K562 (cell line): ENCODE measurements around the gene ADGRF1. TPM values are rescaled to one million over a fixed set of nuclear protein-coding genes. Genes with fewer than 3 reads are reported as not detected.
"Not testable (repeated sequence)": the region's sequence is repeated elsewhere in the genome, so short reads cannot be mapped to it uniquely, and the experiment has no call there.

Experiments
- ATAC-seq: fragments of 200-7000 bp; cut with Tn5 transposase; 3 replicates; pipeline ENCODE4 v1.9.1; 2020; ENCODE audit warnings: moderate library complexity
- BruUV-seq: library from RNA; stranded (reverse); fragments of 400-500 nt; replicated peaks from 2 replicates; lab custom pipeline; 2021; lab: Mats Ljungman, UMichigan
- CTCF ChIA-PET: fragments of 300-600 bp; formaldehyde crosslinking; extraction: SDS; loops from one replicate; lab custom pipeline; 2021; ENCODE audit warnings: low intra/inter-chr PET ratio; lab: Yijun Ruan, JAX
- POLR2A ChIA-PET: fragments of 300-600, 350-650 bp; sonication (Branson Sonifier 250); formaldehyde crosslinking; extraction: SDS; loops from one replicate; lab custom pipeline; 2021; ENCODE audit warnings: antibody characterized with exemption, inconsistent platforms; lab: Yijun Ruan, JAX
- DNase-seq, 4 experiments: peaks; one replicate each; pipeline versions ENCODE4 v3.0.0 to v3.0.0-alpha.2; 2011 to 2018; ENCODE audit warnings: low spot score in 3 of 4, mixed read lengths in 3 of 4; ENCODE audit errors: extremely low read depth in 1 of 4
- FAIRE-seq: peaks from 2 replicates; lab custom pipeline; 2011; peaks lifted over from hg19 to GRCh38; lab: Jason Lieb, UNC
- H2AFZ ChIP-seq: 2 replicates; pipeline ENCODE4 v1.6.0; 2011; ENCODE audit warnings: low read depth, low read length, control low read depth, inconsistent platforms
- H3K27ac ChIP-seq: fragments of 200-600 bp; 3 replicates; pipeline ENCODE4 v1.8.0; 2011; ENCODE audit warnings: low read depth, mild to moderate bottlenecking, control low read depth, inconsistent platforms, low read length, moderate library complexity, mixed read lengths; ENCODE audit errors: extremely low read depth
- H3K27me3 ChIP-seq, 2 experiments: fragments of 300-600 bp in 1 of 2; 2 replicates in 1 of 2; 3 replicates in 1 of 2; pipeline versions ENCODE4 v1.6.0 to v1.8.0; 2011; ENCODE audit warnings: inconsistent platforms in 2 of 2, low read length in 2 of 2, mild to moderate bottlenecking in 1 of 2, mixed read lengths in 1 of 2, moderate library complexity in 1 of 2; ENCODE audit not compliant: control insufficient read depth in 2 of 2, insufficient read depth in 2 of 2
- H3K36me3 ChIP-seq: fragments of 300-600 bp; 3 replicates; pipeline ENCODE4 v1.8.0; 2011; ENCODE audit warnings: mild to moderate bottlenecking, low read length, inconsistent platforms; ENCODE audit not compliant: control insufficient read depth, insufficient read depth
- H3K4me1 ChIP-seq, 2 experiments: fragments of 200-600 bp in 1 of 2; replicated peaks in 1 of 2; 2 replicates in 1 of 2; 3 replicates in 1 of 2; pipeline versions ENCODE4 v1.5.1 to v1.8.0; 2011; ENCODE audit warnings: inconsistent platforms in 2 of 2, low read length in 2 of 2, mild to moderate bottlenecking in 1 of 2, mixed read lengths in 1 of 2, moderate library complexity in 1 of 2; ENCODE audit not compliant: control insufficient read depth in 2 of 2, insufficient read depth in 2 of 2
- H3K4me2 ChIP-seq: 2 replicates; pipeline ENCODE4 v1.6.1; 2011; ENCODE audit warnings: low read length, control low read depth, inconsistent platforms, mixed read lengths; ENCODE audit not compliant: insufficient read depth
- H3K4me3 ChIP-seq: fragments of 200-600 bp; sonication (generic), shearing (Covaris generic); 2 replicates; pipeline ENCODE4 v1.5.1; 2016; ENCODE audit warnings: control low read depth, inconsistent platforms
- H3K79me2 ChIP-seq: fragments of 200-600 bp; 3 replicates; pipeline ENCODE4 v1.8.0; 2011; ENCODE audit warnings: low read length, inconsistent platforms; ENCODE audit not compliant: control insufficient read depth, insufficient read depth
- H3K9ac ChIP-seq, 2 experiments: 2 replicates each; pipeline versions ENCODE4 v1.6.0 to v1.6.1; 2011; ENCODE audit warnings: low read depth in 2 of 2, low read length in 2 of 2, control low read depth in 1 of 2, inconsistent platforms in 1 of 2, mild to moderate bottlenecking in 1 of 2, mixed read lengths in 1 of 2; ENCODE audit not compliant: insufficient read depth in 1 of 2
- H3K9me1 ChIP-seq: one replicate; pipeline ENCODE4 v1.6.0; 2011; ENCODE audit warnings: inconsistent platforms, mild to moderate bottlenecking, low read length, moderate library complexity; ENCODE audit not compliant: control insufficient read depth, insufficient read depth
- H3K9me3 ChIP-seq: replicated peaks from 2 replicates; pipeline ENCODE4 v1.5.1; 2011; ENCODE audit warnings: low read depth, low read length, inconsistent platforms; ENCODE audit not compliant: control insufficient read depth, insufficient read depth
- H4K20me1 ChIP-seq: replicated peaks from 2 replicates; pipeline ENCODE4 v1.6.1; 2011; ENCODE audit warnings: low read length, inconsistent platforms, mixed read lengths; ENCODE audit not compliant: control insufficient read depth, insufficient read depth
- HCFC1 ChIP-seq: IDR thresholded peaks from 2 replicates; pipeline ENCODE4 v1.6.1; 2012; ENCODE audit warnings: low read depth, low read length, improper control_type of control experiment
- NBN ChIP-seq: fragments of 450-650 bp; IDR thresholded peaks from 2 replicates; pipeline ENCODE4 v1.6.1; 2016; ENCODE audit warnings: low read depth, mild to moderate bottlenecking
- POLR2H ChIP-seq: IDR thresholded peaks from 2 replicates; pipeline ENCODE4 v1.6.1; 2016; ENCODE audit warnings: missing genetic modification characterization, low read depth, mild to moderate bottlenecking, control low read depth, missing compliant biosample characterization, moderate library complexity
- PTBP1 ChIP-seq: fragments of 200-400 bp; formaldehyde crosslinking; IDR thresholded peaks from 2 replicates; pipeline ENCODE4 v1.6.1; 2017; ENCODE audit warnings: low read depth, low read length
- SAP30 ChIP-seq: fragments of 200-600 bp; sonication (generic); IDR thresholded peaks from 2 replicates; pipeline ENCODE4 v1.6.1; 2012; ENCODE audit warnings: borderline replicate concordance, low read depth, mild to moderate bottlenecking, moderate library complexity, low read length, control low read depth, inconsistent platforms; ENCODE audit not compliant: insufficient read depth, poor library complexity, severe bottlenecking
- SIRT6 ChIP-seq: IDR thresholded peaks from one replicate; pipeline ENCODE4 v1.6.1; 2012; ENCODE audit warnings: low read depth, mild to moderate bottlenecking, control low read depth, inconsistent platforms, low read length, moderate library complexity
- TAF7 ChIP-seq: fragments of 450-650 bp; IDR thresholded peaks from 2 replicates; pipeline ENCODE4 v1.6.1; 2016; ENCODE audit warnings: missing genetic modification characterization, missing compliant biosample characterization
- ZNF146 ChIP-seq: IDR thresholded peaks from one replicate; pipeline ENCODE4 v1.6.1; 2018; ENCODE audit warnings: missing compliant biosample characterization; ENCODE audit not compliant: unreplicated experiment
- WGBS: fragments of 100-300 bp; shearing (Covaris generic); methylation state at CpG from one replicate; pipeline ENCODE4 v1.1.6; 2016; ENCODE audit warnings: low coverage, mixed read lengths; ENCODE audit not compliant: insufficient coverage; ENCODE audit errors: missing lambda C conversion rate; 5-methylcytosine and 5-hydroxymethylcytosine counted together
- in situ Hi-C: fragments of 300-500 bp; cut with MboI; formaldehyde crosslinking; loops from 4 replicates; pipeline ENCODE4 v1.15.0; 2018; ENCODE audit warnings: inconsistent platforms, mixed read lengths
- intact Hi-C: fragments of 100-400 bp; cut with micrococcal nuclease; formaldehyde crosslinking; loops from 2 replicates; pipeline ENCODE4 v1.14.2; 2022
- polyA plus RNA-seq, 8 experiments: library from polyadenylated mRNA; depleted of rRNA in 4 of 8; stranded (reverse) in 5 of 8; unstranded in 3 of 8; fragments of >200 nt; fragmentation: Nextera tagmentation in 2 of 8; fragmentation: Illumina TruSeq in 1 of 8; extraction: Ambion mirVana in 2 of 8; extraction: Trizol in 1 of 8; gene quantifications; 2 replicates each; pipeline versions ENCODE4 v1.2.1 to v1.2.3, GENCODE V29; 2011 to 2014; ENCODE audit warnings: inconsistent platforms in 1 of 8, missing spikeins in 1 of 8
- total RNA-seq, 7 experiments: library from RNA; depleted of rRNA in 6 of 7; stranded (reverse); fragments of >200 nt in 6 of 7; fragmentation: Illumina TruSeq in 2 of 7; extraction: Trizol in 2 of 7; gene quantifications; 2 replicates each; pipeline versions ENCODE4 v1.2.1 to v1.2.3, GENCODE V29; 2011 to 2021; ENCODE audit warnings: low replicate concordance in 1 of 7
- TF ChIP-seq, protein P1 (sequence below): fragments of 250-450 bp; sonication (Bioruptor Pico); IDR thresholded peaks from 2 replicates; pipeline ENCODE4 v1.5.0; 2022; ENCODE audit warnings: mild to moderate bottlenecking
- TF ChIP-seq, protein P2 (sequence below): fragments of 450-650 bp; formaldehyde crosslinking; IDR thresholded peaks from 2 replicates; pipeline ENCODE4 v1.4.0; 2022; ENCODE audit warnings: missing genetic modification characterization

ADGRF1 gene
- total and polyA plus RNA-seq, 9 of the 15 experiments (the other 6 are each of a cell fraction or from before 2014, with no cell fraction given) = not detected

DNA sequence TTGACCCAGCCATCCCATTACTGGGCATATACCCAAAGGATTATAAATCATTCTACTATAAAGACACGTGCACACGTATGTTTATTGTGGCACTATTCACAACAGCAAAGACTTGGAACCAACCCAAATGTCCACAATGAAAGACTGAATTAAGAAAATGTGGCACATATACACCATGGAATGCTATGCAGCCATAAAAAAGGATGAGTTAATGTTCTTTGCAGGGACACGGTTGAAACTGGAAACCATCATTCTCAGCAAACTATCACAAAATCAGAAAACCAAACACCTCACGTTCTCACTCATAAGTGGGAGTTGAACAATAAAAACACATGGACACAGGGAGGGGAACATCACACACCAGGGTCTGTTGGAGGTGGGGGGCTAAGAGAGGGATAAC is 47.3 kb upstream of the ADGRF1 start:
- peak; percentile 48 for TF ChIP-seq ZNF146 (CRISPR knock-in tag)
- H3K9me3 ChIP-seq, H3K4me3 ChIP-seq, H2AFZ ChIP-seq, FAIRE-seq, in situ Hi-C loops, H3K9ac ChIP-seq, CTCF ChIA-PET, H3K27ac ChIP-seq, BruUV-seq, H3K4me1 ChIP-seq, intact Hi-C loops, H3K4me2 ChIP-seq, H3K36me3 ChIP-seq, ATAC-seq, H3K79me2 ChIP-seq, H4K20me1 ChIP-seq, DNase-seq, H3K9me1 ChIP-seq: not testable (repeated sequence)
- peaks cover 3 to 10% of the 10 kb centered on the region in 2 experiments; a peak in 4 of 5 replicates for H3K27me3 ChIP-seq
- POLR2A ChIA-PET = interaction anchor here (0.6 kb wide), 1 partner anchor 379 kb away, joined by 4 read pairs; no protein-coding TSS in a partner anchor
- WGBS = 0% methylated on average over 4 of the region's 4 CpGs

GRCh38 chr6:47086051-47086770 is 44.1 kb upstream of the ADGRF1 start:
- no TSS peak for BruUV-seq
- 0% methylated on average over 4 of the region's 4 CpGs for WGBS
- in situ Hi-C loops = no loop called here
- TF ChIP-seq, protein P1, sequence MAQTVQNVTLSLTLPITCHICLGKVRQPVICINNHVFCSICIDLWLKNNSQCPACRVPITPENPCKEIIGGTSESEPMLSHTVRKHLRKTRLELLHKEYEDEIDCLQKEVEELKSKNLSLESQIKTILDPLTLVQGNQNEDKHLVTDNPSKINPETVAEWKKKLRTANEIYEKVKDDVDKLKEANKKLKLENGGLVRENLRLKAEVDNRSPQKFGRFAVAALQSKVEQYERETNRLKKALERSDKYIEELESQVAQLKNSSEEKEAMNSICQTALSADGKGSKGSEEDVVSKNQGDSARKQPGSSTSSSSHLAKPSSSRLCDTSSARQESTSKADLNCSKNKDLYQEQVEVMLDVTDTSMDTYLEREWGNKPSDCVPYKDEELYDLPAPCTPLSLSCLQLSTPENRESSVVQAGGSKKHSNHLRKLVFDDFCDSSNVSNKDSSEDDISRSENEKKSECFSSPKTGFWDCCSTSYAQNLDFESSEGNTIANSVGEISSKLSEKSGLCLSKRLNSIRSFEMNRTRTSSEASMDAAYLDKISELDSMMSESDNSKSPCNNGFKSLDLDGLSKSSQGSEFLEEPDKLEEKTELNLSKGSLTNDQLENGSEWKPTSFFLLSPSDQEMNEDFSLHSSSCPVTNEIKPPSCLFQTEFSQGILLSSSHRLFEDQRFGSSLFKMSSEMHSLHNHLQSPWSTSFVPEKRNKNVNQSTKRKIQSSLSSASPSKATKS (CRISPR knock-in tag) = no peak
- TF ChIP-seq NBN = no peak
- TF ChIP-seq POLR2H (tag) = no peak
- TF ChIP-seq SAP30 = no peak
- TF ChIP-seq SIRT6 = no peak
- no peak for TF ChIP-seq PTBP1
- no peak for TF ChIP-seq HCFC1
- TF ChIP-seq, protein P2, sequence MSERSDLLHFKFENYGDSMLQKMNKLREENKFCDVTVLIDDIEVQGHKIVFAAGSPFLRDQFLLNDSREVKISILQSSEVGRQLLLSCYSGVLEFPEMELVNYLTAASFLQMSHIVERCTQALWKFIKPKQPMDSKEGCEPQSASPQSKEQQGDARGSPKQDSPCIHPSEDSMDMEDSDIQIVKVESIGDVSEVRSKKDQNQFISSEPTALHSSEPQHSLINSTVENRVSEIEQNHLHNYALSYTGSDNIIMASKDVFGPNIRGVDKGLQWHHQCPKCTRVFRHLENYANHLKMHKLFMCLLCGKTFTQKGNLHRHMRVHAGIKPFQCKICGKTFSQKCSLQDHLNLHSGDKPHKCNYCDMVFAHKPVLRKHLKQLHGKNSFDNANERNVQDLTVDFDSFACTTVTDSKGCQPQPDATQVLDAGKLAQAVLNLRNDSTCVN (CRISPR knock-in tag) = no peak
- no peak for TF ChIP-seq TAF7 (tag)

More at GRCh38 chr6:47086051-47086770, 44.1 kb upstream of the ADGRF1 start:
- FAIRE-seq = no peak
- Histone ChIP-seq H3K4me3 (no peak overlapping the region), H4K20me1 (no peaks in the 10 kb centered on the region), H3K9me3 (no peaks in the 10 kb centered on the region), H3K27me3 (peaks cover 13 to 18% of the 10 kb centered on the region in 2 experiments; a peak in 4 of 5 replicates), H3K27ac (no peak overlapping the region), H3K9me1 (no peaks in the 10 kb centered on the region), H3K9ac (no peak overlapping the region), H2AFZ (no peak overlapping the region), H3K4me2 (no peak overlapping the region), H3K79me2 (no peaks in the 10 kb centered on the region), H3K36me3 (no peaks in the 10 kb centered on the region), H3K4me1 (no peaks in the 10 kb centered on the region)
- CTCF ChIA-PET = no interaction called here
- POLR2A ChIA-PET = no interaction called here
- intact Hi-C loops = no loop called here
- no peak for DNase-seq
- ATAC-seq = no peak
